GM23248 (cell line): ENCODE data around the gene C1D.

Experiments used
- EZH2 ChIP-seq: fragments of 200-600 bp; sonication (generic); IDR thresholded peaks from 2 replicates; pipeline ENCODE4 v1.6.1; 2018; ENCODE audit warnings: antibody characterized with exemption, mild to moderate bottlenecking; ENCODE audit not compliant: insufficient read depth, poor library complexity, severe bottlenecking
- EZH2phosphoT487 ChIP-seq: fragments of 200-600 bp; sonication (generic); IDR thresholded peaks from 2 replicates; pipeline ENCODE4 v1.6.1; 2018; ENCODE audit warnings: antibody characterized with exemption, moderate library complexity, mild to moderate bottlenecking, low read depth; ENCODE audit not compliant: insufficient read depth

DNA sequence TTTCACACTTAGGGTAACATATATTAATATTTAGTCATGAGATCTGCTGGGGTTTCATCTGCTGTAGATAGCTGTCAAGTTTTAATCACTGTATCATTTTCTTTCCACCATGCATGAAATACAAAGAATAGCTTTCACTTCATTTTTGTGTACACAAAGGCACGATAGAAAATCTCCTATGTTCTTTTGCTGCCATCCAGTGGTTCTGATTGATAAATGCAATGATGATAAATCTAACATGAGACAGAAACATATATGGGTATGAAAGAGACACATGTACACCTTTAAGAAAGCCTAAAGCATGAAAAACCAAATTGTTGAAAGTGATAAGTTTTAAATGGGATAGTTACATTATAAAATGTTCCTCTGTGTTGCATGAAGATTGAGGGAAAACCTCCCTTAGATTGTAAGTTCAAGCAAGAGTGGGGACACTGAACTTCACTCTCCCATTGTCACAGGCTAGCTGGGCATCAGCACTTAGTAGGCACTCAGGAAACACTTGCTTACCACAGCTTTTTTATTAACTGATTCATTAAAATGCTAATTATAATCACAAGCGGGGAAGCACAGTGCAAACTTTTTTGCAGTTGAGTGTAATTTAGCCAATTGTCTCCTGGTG lies 31.2 kb downstream of the C1D start:
- TF ChIP-seq EZH2phosphoT487: no peak
- no peak for TF ChIP-seq EZH2
